Measurements from ENCODE around the gene IGIP. TPM values are rescaled to one million over a fixed set of nuclear protein-coding genes. Genes with fewer than 3 reads are reported as not detected.
"Not testable (repeated sequence)": the region's sequence is repeated elsewhere in the genome, so short reads cannot be mapped to it uniquely, and the experiment has no call there.

The IGIP gene
- polyA plus RNA-seq, 1 donor, result 4.2 TPM

- no peak for DNase-seq
These were observed 17.1 kb downstream of the IGIP start for GRCh38 chr5:140142856-140143255.

- DNase-seq, result no peak
These were observed 18.0 kb downstream of the IGIP start for GRCh38 chr5:140143521-140144258.

DNA sequence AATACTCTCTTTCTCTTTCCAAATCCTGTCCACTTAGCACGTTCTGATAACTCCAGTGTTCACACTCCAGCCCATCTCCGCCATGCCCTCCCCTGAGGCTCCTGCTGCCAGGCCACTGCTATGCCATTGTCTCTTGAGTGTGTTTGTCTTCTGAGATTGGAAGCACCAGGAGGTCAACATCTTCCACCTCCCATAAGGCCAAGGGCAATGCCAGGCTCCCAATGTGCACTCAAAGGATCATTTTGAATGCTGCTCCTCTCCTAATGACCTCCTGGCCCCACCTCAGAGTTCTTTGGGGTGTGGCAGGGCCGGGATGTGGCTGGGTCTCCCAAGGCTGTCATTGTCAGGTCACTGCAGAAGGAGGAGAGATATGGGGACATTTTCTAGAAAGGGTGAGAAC, 19.5 kb downstream of the IGIP start:
- no peak for DNase-seq

GRCh38 chr5:140145818-140146522, 20.2 kb downstream of the IGIP start:
- DNase-seq, result peak; percentile 63

GRCh38 chr5:140146523-140146842, 20.7 kb downstream of the IGIP start:
- DNase-seq, result no peak

DNA sequence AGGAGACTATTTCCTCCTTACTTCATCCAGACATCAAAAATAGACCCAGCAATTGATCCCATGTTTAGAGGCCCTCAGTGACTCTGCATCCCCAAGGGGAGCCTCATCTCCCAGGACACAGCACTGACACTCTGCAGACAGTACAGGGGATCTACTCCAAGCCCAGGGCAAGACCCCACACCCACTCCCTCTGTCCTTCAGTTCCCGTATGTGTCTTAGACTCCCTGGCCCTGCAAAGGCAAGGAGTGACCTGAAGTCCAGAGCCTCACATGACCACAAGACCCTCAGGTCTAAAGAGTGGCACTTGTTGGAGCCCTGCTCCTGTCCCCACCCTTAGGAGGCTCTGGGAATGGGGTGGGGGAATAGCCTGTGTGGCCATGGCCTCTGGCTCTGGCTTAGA, 21.7 kb downstream of the IGIP start:
- no peak for DNase-seq

- no peak for DNase-seq
These were observed 22.8 kb downstream of the IGIP start for GRCh38 chr5:140148508-140148907.

GRCh38 chr5:140150201-140150600, 24.5 kb downstream of the IGIP start:
- no peak for DNase-seq

GRCh38 chr5:140151144-140152021, 25.6 kb downstream of the IGIP start:
- no peak for DNase-seq

DNA sequence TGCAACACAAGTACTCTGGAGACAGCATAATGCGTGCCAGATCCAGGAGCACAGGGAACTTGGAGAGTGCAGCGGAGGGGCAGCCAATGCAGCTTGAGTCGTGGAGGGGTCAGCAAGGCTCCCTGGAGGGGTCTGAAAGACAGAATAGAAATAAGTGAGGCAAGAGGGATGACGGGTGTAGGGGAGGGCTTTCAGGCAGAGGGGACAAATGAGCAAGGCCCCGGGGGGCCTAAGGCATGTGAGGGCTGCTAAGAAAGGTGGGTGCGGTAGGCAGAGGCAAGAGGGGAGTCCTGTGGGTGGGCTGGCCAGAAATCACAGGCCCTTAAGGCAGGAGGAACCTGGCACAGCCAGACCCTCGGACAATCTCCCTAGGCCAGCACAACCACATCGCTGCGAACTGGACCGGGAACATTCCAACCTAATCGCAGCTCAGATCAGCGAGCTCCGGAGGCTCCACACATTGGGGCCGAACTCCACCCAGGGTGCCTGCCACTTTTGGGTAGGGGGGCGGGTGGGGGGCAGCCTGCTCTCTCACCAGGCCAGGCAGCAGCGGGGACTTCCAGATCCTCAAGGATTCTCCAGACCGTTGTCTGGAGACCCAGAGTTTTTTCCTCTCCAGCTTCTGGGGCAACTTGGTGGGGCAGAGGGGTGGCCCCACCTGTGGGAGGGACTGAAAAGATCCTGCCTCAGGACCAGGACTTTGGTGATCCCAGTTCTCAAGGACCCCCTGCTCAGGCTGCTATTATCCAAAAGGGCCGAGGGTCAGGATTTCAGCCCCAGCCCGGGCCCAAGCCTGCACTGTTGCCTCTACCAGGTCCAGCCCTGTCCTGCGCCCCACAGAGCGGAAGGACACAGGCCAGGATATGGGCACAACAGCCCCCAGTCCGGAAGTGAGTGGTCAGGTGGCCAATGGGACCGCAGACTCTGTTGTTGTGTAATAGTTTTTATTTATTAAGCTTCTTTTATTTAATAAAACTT, 26.6 kb downstream of the IGIP start:
- DNase-seq, result no peak

DNA sequence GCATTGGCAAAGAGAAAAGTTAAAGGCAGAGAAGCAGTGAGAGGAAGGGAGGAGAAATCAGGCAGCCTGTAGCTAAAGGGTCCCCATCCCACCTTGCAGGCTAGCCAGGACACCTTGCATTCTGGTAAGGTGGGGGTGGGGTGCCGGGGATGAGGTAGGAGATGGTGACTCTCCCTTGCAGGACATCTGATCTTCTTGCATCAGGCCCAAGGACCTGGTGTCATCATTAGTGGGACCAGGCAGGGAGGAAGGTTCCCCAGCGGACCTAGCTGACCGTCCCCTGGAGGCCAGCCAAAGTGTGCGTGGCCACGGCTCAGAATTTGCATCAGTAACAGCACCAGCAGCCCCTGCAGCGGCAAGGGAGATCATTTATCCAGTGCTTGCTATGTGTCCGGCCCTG, 27.5 kb downstream of the IGIP start:
- no peak for DNase-seq

GRCh38 chr5:140153905-140154304, 28.2 kb downstream of the IGIP start:
- DNase-seq, result no peak

DNA sequence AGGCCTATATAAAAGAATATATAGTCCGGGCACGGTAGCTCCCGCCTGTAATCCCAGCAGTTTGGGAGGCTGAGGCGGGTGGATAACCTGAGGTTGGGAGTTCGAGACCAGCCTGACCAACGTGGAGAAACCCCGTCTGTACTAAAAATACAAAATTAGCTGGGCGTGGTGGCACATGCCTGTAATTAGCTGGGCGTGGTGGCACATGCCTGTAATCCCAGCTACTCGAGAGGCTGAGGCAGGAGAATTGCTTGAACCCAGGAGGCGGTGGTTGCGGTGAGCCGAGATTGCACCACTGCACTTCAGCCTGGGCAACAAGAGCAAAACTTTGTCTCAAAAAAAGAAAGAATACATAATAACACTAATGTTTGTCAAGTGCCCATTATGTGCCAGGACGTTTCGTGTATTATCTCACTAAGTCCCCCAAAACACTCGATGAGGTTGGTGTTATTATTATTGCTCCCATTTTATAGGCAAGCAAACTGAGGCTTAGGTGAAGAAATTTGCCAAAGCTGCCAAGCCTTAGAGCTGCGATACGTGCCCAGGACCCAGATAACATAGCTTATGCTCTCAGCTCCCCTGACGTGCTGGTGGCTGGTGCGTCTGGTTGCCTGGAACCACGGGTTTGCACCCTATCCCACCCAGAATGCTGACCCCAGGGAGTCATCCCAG, 29.1 kb downstream of the IGIP start:
- DNase-seq, result not testable (repeated sequence)

DNA sequence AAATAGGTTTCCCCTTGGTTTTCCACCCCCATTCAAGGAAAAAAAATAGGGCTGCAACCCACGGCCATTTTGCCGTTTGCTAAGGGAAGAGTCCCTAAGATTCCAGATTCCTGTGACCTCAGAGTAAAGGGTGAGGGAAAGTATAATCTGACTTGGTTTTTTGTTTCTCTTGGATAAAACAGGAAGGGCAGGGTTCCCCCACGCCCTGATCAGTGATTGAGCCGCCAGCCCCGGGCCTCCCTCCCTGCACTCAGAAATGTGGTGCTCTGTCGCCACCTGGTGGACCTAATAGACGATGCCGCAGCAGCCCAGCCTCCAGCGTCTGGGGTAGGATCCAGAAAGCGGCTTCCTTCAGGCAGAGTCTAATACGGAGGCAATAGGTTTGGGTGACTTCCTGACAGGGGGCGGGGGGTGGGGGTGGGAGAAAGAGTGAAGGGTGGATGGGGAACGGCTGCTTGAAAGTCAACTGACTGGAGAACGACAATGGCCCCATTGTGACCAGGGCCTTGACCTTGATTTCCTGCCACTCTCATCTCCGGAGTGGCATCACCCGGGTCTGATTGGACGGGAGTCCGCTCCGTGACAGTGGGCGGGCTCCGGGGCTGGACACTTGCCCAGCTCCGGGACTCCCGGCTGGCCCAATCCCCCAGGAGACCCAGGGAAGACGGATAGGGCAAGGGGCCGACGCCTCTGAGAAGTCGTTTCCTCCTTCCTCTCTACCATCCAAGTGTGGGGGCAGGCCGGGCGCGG, 31.5 kb downstream of the IGIP start:
- DNase-seq, result peak; percentile 88

GRCh38 chr5:140159014-140159927, 33.5 kb downstream of the IGIP start:
- no peak for DNase-seq

DNA sequence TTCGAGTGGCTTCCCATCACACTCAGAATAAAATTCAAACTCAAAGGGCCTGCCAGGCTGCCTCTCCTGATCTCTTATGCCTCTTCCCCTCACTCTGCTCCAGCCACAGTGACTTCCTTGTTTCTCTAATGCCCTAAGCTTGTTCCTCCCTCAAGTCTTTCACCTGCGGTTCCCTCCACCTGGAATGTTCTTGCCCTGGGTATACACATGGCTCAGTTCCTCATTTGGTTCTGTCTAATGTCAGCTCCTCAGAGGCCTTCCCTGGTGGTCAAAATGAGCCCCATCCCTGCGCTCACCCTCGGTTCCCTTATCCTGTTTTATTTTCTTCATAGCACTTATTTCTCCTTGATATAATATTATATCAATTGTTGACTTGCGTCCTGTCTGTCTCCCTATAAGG, 36.5 kb downstream of the IGIP start:
- DNase-seq, result no peak

DNA sequence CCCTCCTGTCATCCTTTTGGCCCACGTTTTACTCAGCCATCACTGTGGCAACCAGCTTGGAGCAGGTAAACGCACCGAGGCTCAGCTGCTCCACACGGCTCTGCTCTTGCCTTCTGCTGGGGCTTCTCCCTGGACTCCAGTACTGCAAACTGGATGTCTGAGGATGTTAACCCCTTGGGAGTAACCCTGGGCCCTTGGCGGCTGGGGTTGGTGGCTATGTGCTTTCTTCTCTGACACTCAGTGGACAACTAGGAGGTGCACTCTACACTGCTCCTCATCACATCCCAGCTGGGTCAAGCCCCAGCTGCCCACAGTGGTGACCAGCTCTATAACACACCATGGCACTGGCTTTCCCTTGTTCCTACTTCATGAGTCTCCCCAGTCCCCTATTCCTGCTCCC, 37.0 kb downstream of the IGIP start:
- no peak for DNase-seq

GRCh38 chr5:140165101-140165922, 39.6 kb downstream of the IGIP start:
- DNase-seq, result no peak

DNA sequence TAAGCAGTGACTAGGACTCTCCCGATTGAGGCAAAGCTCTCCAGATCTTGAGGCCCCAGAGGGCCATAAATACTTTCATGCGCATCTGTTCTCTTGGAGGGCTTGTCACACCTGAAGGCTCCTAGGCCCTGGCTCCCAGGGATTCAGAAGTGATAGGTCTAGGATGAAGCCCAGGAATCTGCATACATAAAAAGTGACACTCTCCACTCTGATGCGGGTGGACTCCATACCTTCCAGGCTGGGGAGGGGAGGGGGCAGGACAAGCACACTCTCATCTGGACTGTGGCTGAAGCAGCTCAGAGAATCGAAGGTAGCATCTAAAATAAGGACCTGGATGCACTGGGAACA, 40.2 kb downstream of the IGIP start:
- no peak for DNase-seq
